ENCODE measurements around the gene KIF26A.

KIF26A gene

DNA sequence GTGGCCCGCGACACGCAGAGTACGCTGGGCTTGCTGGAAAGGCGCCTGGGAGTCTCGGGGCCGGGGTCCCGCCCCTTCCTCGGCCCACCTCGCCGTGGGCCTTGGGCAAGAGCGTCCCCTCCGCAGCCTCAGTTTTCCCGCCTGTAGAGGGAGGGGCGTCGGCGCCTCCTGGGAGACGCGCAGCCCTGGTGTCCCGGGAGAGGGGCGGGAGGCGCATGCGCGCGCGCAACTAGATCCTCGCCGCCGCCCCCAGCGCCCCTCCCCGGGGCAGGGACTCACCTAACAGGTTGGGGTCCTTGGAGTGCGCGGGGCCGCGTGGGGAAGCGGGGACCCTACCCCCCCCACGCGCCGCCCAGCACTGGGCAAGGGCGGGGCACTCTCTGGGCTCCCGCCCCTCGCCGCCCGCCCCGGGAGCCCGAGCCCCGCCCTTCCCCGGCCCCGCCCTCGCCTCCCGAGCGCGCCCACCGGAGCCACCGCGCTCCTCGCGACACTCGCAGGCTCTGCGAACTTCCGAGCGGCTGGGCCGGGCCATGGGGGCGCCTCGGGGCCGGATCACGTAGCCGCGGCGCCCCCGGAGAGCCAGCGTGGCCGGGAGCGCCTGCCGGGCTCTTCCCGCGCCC is at the start of gene KIF26A:
KIF26A (plus strand) TSS at position 490 of the 620 bp plus-strand sequence. CDS start 136 bp downstream, outside the sequence.
- DNase-seq: peak; percentile 61

GRCh38 chr14:104090071-104090748 is 48.2 kb upstream of the KIF26A start:
- no peak for DNase-seq

DNA sequence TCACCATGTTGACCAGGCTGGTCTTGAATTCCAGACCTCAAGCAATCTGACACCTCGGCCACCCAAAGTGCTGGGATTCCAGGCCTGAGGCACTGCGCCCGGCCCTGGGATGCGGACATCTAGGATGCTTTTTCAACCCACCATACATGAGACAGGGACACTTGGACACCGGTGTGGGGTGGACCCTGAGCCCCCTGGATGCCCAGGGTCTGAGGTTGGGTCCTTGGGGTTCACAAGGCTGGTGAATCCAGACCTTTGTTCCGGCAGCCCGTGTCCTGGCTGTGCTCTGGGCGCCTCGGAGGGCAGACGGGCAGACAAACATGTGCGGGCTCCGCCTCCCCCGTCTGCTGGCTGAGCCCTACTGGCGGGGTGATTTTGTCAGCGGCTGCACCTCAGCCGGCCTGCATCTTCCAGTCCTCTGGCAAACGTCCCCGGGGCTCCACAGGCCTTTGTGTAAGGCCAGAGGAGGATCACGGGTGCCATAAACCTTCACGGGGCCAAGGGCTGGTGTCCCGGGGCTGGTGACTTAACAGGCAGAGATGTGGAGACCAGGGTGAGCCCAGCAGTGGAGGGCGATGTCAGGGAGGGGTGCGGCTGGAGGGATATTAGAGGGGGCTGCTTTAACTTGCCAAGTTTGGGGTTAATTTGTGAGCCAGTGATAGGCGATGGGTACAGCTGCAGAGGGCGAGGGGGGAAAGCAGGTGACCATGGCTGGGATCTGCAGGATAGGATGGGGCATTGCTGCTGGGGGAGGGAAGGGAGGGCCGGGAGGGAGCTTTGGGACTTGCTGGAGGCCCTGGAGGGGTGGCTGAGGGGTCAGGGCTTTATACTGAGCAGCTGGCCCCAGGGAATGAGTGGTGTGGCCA is 47.1 kb upstream of the KIF26A start:
- no peak for DNase-seq

DNA sequence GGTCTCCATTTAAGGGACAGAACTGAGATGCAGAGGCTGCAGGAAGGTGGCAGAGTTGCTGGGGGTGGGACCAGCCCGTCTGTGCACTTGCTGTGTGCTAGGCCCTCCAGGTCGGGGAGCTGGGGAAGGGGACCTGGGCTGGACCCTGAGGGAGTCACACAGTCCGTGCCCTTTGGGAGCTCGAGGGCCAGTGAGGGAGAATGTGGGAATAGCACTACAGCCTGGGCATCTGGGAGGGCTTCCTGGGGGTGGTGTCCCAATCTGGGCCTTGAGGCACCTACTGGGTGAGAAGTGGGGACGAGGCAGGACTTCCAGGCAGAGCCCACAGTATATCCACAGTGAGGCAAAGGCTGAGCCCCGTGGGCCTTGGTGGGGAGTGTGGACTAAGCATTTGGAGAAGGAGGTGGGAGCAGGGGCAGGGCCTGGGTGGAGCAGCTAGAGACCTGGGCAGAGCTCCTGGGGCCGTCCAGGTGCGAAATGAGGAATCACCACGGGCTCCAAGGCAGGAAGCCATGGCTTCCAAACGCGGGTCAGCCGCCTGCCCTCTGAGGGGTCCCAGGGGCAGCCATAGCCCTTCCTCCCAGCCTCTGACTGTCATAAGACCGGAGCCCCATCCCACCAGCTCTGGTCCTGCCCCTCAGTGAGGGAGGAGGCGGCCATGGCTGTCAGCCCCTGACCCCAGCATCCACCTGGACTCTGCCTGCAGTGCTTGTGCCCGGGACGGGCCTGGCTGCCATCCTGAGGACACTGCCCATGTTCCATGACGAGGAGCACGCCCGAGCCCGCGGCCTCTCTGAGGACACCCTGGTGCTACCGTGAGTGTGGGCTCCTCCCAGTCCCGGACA is 46.2 kb upstream of the KIF26A start:
- no peak for DNase-seq

DNA sequence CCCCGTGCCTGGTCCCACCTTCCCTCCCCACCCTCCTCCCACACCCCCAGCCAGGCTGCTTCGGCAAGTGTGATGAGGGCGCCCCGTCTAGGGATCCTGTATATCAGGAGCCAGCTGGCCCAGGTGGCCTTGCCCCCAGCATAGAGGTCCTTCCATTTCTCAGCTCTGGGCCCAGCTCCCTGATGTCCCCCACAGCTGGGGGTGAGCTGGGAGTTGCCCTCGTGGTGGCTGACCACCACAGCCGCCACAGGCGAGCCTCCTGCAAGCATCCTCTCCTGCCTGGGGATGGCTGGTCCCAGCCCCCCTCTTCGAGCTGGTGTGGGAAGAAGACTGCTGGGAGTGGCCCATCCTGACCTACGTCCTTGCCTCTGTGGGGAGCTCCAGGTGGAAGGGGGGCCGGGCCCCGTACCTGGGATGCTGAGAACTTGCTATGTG is 45.4 kb upstream of the KIF26A start:
- no peak for DNase-seq

DNA sequence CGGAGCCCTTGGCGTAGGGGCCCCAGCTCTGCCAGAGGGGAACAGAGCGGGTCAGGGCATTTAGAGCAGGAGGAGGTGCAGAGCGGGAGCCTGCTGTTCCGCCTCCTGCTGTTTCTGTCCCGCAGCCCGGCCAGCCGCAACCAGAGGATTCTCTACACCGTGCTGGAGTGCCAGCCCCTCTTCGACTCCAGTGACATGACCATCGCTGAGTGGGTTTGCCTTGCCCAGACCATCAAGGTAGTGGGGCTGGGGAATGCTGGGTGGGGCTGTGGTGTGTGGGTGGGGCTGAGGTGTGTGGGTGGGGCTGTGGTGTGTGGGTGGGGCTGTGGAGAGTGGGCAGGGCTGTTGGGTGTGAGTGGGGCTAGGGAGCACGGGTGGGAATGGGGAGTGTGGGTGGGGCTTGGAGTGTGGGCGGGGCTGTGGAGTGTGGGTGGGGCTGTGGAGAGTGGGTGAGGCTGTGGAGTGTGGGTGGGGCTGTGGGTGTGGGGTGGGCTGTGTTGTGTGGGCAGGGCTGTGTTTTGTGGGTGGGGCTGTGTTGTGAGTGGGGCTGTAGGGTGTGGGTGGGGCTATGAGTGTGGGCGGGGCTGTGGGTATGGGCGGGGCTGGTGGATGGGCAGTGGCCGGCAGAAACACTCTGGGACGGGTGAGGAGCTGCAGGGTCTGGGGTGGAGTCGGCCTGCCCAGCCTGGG is 44.9 kb upstream of the KIF26A start:
- no peak for DNase-seq

DNA sequence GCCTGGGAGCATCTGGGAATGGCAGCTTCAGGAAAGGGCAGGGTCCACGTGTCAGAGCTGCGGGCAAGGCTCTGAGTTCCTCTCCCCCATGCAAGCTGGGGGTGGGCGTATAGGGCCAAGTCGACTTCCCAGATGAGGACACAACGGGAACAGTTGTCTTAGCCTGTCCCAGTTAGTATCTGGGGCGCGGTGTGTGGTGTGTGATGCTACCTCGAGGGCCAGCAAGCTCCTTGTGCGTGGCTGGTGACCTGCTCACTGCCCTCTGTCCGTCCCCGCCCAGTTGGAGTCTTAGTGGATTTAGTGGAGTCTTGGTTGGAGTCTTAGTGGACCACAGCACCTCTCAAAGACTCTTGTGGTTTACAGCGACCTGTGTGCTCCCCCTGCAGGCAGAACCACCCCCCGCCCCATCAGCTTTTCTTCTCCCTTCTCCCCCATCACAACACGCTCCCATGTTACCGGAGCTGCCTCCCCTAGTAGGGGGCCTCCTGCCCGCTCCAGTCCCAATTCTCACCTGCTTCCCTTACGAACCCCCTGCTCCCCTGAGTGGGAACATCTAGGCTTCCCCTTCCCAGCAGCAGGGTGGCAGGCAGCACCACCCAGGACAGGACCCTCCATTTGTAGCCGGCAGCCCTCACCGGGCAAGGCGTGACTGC is 44.2 kb upstream of the KIF26A start:
- DNase-seq: no peak

DNA sequence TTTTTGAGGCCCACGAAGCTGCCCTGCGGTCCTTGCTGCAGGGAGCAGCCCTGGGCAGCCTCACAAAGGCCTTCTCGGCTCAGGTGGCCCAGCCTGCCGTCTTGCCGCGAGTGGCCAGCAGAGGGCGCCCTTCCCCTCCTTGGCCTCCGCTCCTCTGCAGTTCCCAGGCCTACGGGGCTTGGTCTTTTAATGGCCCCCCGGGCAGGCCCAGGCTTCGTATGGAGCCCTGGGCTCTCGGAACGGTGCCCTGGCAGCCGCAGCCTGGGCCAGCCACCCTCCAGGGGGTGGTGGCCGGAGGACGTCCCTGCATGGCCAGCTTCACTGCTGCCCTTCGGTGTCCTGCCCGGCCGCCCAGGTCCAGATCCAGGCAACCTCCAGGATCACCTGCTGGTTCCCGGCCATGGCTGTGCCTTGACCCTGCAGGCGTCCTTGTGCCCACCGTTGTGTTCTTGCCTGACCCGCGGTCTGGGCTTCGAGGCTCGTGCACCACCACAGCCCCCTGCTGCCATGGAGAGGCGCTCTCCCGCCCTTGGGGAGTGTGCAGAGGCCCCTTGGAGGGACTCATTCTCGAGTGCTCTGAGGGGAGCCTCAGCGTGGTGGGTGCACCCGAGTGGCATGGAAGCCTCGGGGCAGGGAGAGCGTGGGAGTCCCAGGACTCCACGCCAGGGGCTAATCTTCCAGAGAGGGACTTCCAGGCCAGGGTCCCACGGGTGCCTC is 43.5 kb upstream of the KIF26A start:
- DNase-seq: peak; percentile 76

DNA sequence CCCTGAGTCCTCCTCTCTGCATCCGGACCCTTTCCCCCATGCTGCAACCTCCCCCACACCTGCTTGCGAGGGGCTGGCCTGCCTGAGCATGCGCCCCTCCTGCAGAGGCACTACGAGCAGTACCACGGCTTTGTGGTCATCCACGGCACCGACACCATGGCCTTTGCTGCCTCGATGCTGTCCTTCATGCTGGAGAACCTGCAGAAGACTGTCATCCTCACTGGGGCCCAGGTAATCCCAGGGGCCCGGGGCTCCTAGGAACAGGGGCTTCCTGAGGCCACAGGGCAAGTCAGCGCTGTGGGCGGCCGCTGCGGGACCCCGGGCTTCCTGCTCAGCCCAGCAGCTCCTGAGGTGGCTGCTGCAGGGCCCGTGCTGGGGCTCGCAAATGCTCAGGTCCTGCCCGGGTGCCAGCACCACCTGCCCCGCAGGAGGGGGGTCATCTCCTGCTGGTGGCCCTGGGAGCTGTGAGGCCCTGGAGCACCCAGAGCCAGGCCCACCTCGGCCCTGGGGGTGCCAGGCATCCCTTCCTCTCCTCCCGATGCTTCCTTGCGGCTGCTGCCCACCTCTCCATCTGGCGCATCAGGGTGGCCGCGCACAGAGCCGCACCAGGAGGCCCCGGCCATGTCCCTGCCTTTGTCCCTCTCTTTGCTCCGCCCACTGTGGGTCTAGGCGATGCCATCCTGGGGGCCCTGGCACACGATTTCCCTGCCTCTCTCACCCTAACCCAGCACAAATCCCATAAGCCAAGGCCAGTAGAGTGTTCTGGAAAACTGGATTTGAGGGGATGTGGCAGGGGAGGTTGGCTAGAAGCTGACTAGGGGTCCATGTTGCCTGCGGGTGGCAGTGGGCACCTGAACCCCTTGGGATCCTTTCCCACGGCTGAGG is 42.7 kb upstream of the KIF26A start:
- no peak for DNase-seq

- DNase-seq: no peak
Observed at GRCh38 chr14:104096318-104096717, 42.1 kb upstream of the KIF26A start.

- peak; percentile 41 for DNase-seq
Observed at GRCh38 chr14:104096751-104097700, 41.4 kb upstream of the KIF26A start.

DNA sequence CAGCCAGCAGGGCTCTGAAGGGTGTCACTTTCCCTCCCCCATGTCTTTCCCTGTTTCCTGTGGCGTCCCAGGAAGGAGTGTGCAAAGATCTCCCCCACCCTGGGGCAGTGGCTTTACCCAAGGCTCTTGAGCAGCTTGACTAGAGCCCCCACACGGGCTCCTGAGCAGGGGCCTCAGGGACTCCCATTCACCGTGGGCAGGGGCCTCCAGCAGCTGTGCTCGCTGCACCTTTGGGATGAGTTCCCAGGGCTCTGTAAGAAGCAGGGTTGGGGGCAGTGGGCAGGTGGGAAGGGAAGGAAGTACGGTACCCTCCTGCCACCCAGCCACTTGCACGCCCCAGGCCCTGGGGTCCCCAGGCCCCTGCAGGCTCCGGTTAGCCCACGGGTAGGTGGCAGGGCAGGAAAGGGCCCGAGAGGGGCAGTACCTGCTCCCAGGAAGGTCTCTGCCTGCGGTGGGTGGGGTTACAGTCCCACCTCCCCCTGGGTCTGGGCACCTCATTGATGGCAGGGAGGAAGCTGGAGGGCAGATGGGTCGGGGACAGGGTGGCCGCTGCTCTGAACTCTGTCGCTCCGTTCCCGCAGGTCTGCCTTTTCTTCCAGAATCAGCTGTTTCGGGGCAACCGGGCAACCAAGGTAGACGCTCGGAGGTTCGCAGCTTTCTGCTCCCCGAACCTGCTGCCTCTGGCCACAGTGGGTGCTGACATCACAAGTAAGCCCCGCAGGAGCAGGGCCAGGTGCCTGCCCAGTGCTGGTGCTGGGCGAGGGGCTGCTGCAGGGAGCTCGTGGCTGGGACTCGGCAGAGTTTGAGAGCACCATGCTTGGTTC is 39.9 kb upstream of the KIF26A start:
- no peak for DNase-seq

- no peak for DNase-seq
Observed at GRCh38 chr14:104099096-104100041, 39.0 kb upstream of the KIF26A start.

GRCh38 chr14:104100171-104101085 is 38.0 kb upstream of the KIF26A start:
- no peak for DNase-seq

GRCh38 chr14:104101086-104101621 is 37.2 kb upstream of the KIF26A start:
- DNase-seq: no peak
